NB4 (cell line): Measurements from ENCODE around the gene PRADC1.

Source experiments
- CTCF ChIP-seq: IDR thresholded peaks from one replicate; pipeline ENCODE4 v1.5.1; 2012; ENCODE audit warnings: low read depth, low read length
- MAX ChIP-seq: IDR thresholded peaks from 2 replicates; pipeline ENCODE4 v1.6.1; 2011; ENCODE audit warnings: low read depth, low read length
- POLR2A ChIP-seq: IDR thresholded peaks from 2 replicates; pipeline ENCODE4 v1.6.1; 2011; ENCODE audit warnings: mild to moderate bottlenecking; ENCODE audit not compliant: insufficient read length; ENCODE audit errors: extremely low read depth

GRCh38 chr2:73256618-73256922 is 23.5 kb upstream of the PRADC1 start:
- no peak for TF ChIP-seq POLR2A
- no peak for TF ChIP-seq CTCF
- TF ChIP-seq MAX = no peak
